ENCODE measurements around the gene USP12. TPM values are rescaled to one million over a fixed set of nuclear protein-coding genes. Genes with fewer than 3 reads are reported as not detected.

USP12 gene
- total RNA-seq, 4 donors from 2014 or later, result 25.9 to 57.2 (median 47.8) TPM

GRCh38 chr13:27020415-27020814 is 151.2 kb downstream of the USP12 start:
- H3K36me3 ChIP-seq, result no peaks in the 10 kb centered on the region
- H3K27ac ChIP-seq, result peak overlapping the region in 3 of 4 donors; percentile 53 to 80 (median 58)
- WGBS, 2 donors (ENCODE audit: low coverage in 1 of 2), result 80 to 91% methylated on average over 1 to 8 of the region's 8 CpGs
- TF ChIP-seq POLR2A (IDR thresholded peaks at IDR 0.05) (no peak), EP300 (IDR thresholded peaks at IDR 0.05; ENCODE audit: low read depth) (no peak), POLR2AphosphoS5 (IDR thresholded peaks at IDR 0.05) (no peak), CTCF (IDR thresholded peaks at IDR 0.05) (no peak)
- H3K27me3 ChIP-seq, result no peaks in the 10 kb centered on the region
- H3K4me1 ChIP-seq, result peaks cover 8 to 60% (median 45%) of the 10 kb centered on the region in 4 donors
- in situ Hi-C loops (cut with MboI; ENCODE audit: low pct_ligation_motif_present in 1 of 4, low pct_unique_long_range_greater_than_20kb in 1 of 4, low sequenced_read_pairs in 3 of 4) (no loop called here), intact Hi-C loops (cut with DNase I; ENCODE audit: low total_unique reads) (loop anchor here (10.0 kb wide), 1 partner anchor 144 kb away; no protein-coding TSS in a partner anchor)
- DNase-seq, result no peak
- no peaks in the 10 kb centered on the region for H3K9me3 ChIP-seq
- no peak overlapping the region for H3K4me3 ChIP-seq

- Histone ChIP-seq H3K27ac (peak overlapping the region; percentile 25 to 58 (median 44)), H3K36me3 (no peaks in the 10 kb centered on the region), H3K9me3 (no peaks in the 10 kb centered on the region), H3K27me3 (no peaks in the 10 kb centered on the region), H3K4me3 (no peak overlapping the region), H3K4me1 (peaks cover 8 to 60% (median 43%) of the 10 kb centered on the region in 4 donors)
- WGBS, 2 donors (ENCODE audit: low coverage in 1 of 2), result 53 to 77% methylated on average over 4 to 5 of the region's 5 CpGs
- in situ Hi-C loops (cut with MboI; ENCODE audit: low pct_ligation_motif_present in 1 of 4, low pct_unique_long_range_greater_than_20kb in 1 of 4, low sequenced_read_pairs in 3 of 4), result no loop called here
- intact Hi-C loops (cut with DNase I; ENCODE audit: low total_unique reads), result no loop called here
- DNase-seq, result peak; percentile 8
- TF ChIP-seq CTCF (IDR thresholded peaks at IDR 0.05), result no peak
- TF ChIP-seq EP300 (IDR thresholded peaks at IDR 0.05; ENCODE audit: low read depth), result no peak
- TF ChIP-seq POLR2A (IDR thresholded peaks at IDR 0.05), result no peak
- TF ChIP-seq POLR2AphosphoS5 (IDR thresholded peaks at IDR 0.05), result no peak
These were observed 152.7 kb downstream of the USP12 start for GRCh38 chr13:27018882-27019281.

GRCh38 chr13:27018344-27018861 is 153.2 kb downstream of the USP12 start:
- H3K27ac ChIP-seq, result peak overlapping the region in 3 of 4 donors; percentile 35 to 58 (median 53)
- 60% methylated on average over 8 of the region's 8 CpGs; no CpG with 5 or more reads in 1 of the 2 donors for WGBS, 2 donors (ENCODE audit: low coverage in 1 of 2)
- intact Hi-C loops (cut with DNase I; ENCODE audit: low total_unique reads) (no loop called here), in situ Hi-C loops (cut with MboI; ENCODE audit: low pct_ligation_motif_present in 1 of 4, low pct_unique_long_range_greater_than_20kb in 1 of 4, low sequenced_read_pairs in 3 of 4) (no loop called here)
- no peaks in the 10 kb centered on the region for H3K36me3 ChIP-seq
- TF ChIP-seq POLR2AphosphoS5 (IDR thresholded peaks at IDR 0.05) (no peak), EP300 (IDR thresholded peaks at IDR 0.05; ENCODE audit: low read depth) (no peak), CTCF (IDR thresholded peaks at IDR 0.05) (no peak), POLR2A (IDR thresholded peaks at IDR 0.05) (no peak)
- H3K4me3 ChIP-seq, result no peak overlapping the region
- peak; percentile 7 for DNase-seq
- no peaks in the 10 kb centered on the region for H3K9me3 ChIP-seq
- H3K4me1 ChIP-seq, result peaks cover 8 to 57% (median 41%) of the 10 kb centered on the region in 4 donors
- H3K27me3 ChIP-seq, result no peaks in the 10 kb centered on the region

GRCh38 chr13:27016875-27017274 is 154.7 kb downstream of the USP12 start:
- Histone ChIP-seq H3K9me3 (no peaks in the 10 kb centered on the region), H3K4me1 (peaks cover 0 to 42% (median 32%) of the 10 kb centered on the region in 4 donors), H3K27me3 (no peaks in the 10 kb centered on the region), H3K27ac (peak overlapping the region in 3 of 4 donors; percentile 7 to 59 (median 54)), H3K4me3 (no peak overlapping the region), H3K36me3 (no peaks in the 10 kb centered on the region)
- peak; percentile 45 for DNase-seq
- TF ChIP-seq CTCF (IDR thresholded peaks at IDR 0.05) (no peak), EP300 (IDR thresholded peaks at IDR 0.05; ENCODE audit: low read depth) (no peak), POLR2AphosphoS5 (IDR thresholded peaks at IDR 0.05) (no peak), POLR2A (IDR thresholded peaks at IDR 0.05) (no peak)
- 42 to 49% methylated on average over 2 to 4 of the region's 4 CpGs for WGBS, 2 donors (ENCODE audit: low coverage in 1 of 2)
- in situ Hi-C loops (cut with MboI; ENCODE audit: low pct_ligation_motif_present in 1 of 4, low pct_unique_long_range_greater_than_20kb in 1 of 4, low sequenced_read_pairs in 3 of 4) (no loop called here), intact Hi-C loops (cut with DNase I; ENCODE audit: low total_unique reads) (no loop called here)

Other genes starting within 250 kb of the USP12 start
- 100 to 1,000 TPM in 3 of 4 donors, 10 to 100 TPM in 1; 71.8 to 702 (median 370) TPM for gene RPL21, start 79.7 kb upstream of the USP12 start, total RNA-seq
- 10 to 100 TPM; 18.7 to 37.7 (median 28.9) TPM for gene RASL11A, start 99.0 kb upstream of the USP12 start, total RNA-seq